Uterus (tissue), 2 donors: ENCODE results near the gene LCMT1.

Experiments used
- POLR2A ChIP-seq, 2 donors: fragments of 450-650 bp; IDR thresholded peaks; one replicate each; pipeline ENCODE4 v1.6.1; 2016; ENCODE audit warnings: antibody characterized with exemption in 2 of 2, mild to moderate bottlenecking in 1 of 2, moderate library complexity in 1 of 2
- TF ChIP-seq, protein P1 (sequence below), 4 experiments: fragments of 200-600 bp in 2 of 4; fragments of 450-650 bp in 2 of 4; sonication (generic) in 2 of 4; IDR thresholded peaks; one replicate each; pipeline ENCODE4 v1.5.1; 2016 to 2019; ENCODE audit warnings: antibody characterized with exemption in 4 of 4, mild to moderate bottlenecking in 2 of 4, moderate library complexity in 1 of 4

DNA sequence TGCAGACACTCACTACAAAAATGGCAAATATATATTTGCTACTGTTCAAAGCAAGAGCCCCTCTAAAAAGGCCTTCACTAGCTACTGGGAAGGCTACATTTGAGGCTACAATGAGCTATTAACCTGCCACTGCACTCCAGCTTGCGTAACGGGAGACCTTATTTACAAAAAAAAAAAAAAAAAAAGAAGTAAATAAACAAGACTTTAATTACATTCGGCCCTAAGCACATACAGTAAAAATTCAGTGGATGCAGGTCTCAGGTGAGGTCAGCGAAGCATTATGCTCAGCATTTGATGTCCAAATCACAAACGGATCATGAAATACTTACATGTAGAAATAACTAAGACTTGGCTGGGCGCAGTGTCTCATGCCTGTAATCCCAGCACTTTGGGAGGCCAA lies 26.7 kb upstream of the LCMT1 start:
- TF ChIP-seq, protein P1, sequence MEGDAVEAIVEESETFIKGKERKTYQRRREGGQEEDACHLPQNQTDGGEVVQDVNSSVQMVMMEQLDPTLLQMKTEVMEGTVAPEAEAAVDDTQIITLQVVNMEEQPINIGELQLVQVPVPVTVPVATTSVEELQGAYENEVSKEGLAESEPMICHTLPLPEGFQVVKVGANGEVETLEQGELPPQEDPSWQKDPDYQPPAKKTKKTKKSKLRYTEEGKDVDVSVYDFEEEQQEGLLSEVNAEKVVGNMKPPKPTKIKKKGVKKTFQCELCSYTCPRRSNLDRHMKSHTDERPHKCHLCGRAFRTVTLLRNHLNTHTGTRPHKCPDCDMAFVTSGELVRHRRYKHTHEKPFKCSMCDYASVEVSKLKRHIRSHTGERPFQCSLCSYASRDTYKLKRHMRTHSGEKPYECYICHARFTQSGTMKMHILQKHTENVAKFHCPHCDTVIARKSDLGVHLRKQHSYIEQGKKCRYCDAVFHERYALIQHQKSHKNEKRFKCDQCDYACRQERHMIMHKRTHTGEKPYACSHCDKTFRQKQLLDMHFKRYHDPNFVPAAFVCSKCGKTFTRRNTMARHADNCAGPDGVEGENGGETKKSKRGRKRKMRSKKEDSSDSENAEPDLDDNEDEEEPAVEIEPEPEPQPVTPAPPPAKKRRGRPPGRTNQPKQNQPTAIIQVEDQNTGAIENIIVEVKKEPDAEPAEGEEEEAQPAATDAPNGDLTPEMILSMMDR (IDR thresholded peaks at IDR 0.05), result no peak
- TF ChIP-seq POLR2A (IDR thresholded peaks at IDR 0.05), result no peak
